Measurements from ENCODE around the gene ETFA. TPM values are rescaled to one million over a fixed set of nuclear protein-coding genes. Genes with fewer than 3 reads are reported as not detected.

ETFA gene
- polyA plus RNA-seq, 2 of the 4 experiments (the other 2 are of a cell fraction): 243 to 412 TPM

DNA sequence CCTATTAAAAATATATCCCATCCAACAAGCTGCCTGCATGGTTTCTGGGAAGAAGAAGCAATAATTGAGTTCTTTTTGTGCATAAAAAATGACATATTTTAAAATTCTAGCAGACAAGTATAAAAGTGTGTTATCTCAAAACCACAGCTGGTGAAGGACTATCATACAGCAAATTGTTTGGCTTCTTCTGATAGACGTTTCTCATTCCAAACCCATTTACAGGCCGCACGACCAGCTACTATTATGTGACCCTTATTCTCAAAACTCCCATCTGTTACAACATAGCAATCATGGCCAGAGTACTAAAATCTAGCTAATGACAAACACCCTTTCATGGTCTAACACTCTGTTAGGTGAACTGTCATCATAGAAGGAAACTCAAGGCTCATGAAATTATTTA lies 21.7 kb downstream of the ETFA start:
- Histone ChIP-seq H3K9me3 (no peaks in the 10 kb centered on the region), H3K4me3 (no peak overlapping the region), H3K4me2 (no peak overlapping the region), H3K4me1 (peaks cover 7% of the 10 kb centered on the region; the same call in 1 of the 3 replicates), H3K27ac (no peak overlapping the region)
- ChIA-PET POLR2A (interaction anchor here (0.5 to 0.9 kb wide), 3 partner anchors 27 to 1130 kb away, joined by 3 to 5 read pairs (median 4); partner anchors contain the start of genes ISL2 and PEAK1), CTCF (interaction anchor here (0.7 to 2.5 kb wide), 7 partner anchors 8 to 98 kb away, joined by 3 to 13 read pairs (median 5); no protein-coding TSS in a partner anchor)
- no peak for TF ChIP-seq EHF (CRISPR knock-in tag; IDR thresholded peaks at IDR 0.05)
- no peak for TF ChIP-seq HOXB13 (CRISPR knock-in tag; IDR thresholded peaks at IDR 0.05; ENCODE audit: low read depth)
- TF ChIP-seq, protein P1, sequence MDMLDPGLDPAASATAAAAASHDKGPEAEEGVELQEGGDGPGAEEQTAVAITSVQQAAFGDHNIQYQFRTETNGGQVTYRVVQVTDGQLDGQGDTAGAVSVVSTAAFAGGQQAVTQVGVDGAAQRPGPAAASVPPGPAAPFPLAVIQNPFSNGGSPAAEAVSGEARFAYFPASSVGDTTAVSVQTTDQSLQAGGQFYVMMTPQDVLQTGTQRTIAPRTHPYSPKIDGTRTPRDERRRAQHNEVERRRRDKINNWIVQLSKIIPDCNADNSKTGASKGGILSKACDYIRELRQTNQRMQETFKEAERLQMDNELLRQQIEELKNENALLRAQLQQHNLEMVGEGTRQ (IDR thresholded peaks at IDR 0.05): no peak
- TF ChIP-seq RARB (CRISPR knock-in tag; IDR thresholded peaks at IDR 0.05): no peak
- TF ChIP-seq EHMT2 (IDR thresholded peaks at IDR 0.05; ENCODE audit: low read depth): no peak
- TF ChIP-seq ESRRA (IDR thresholded peaks at IDR 0.05; ENCODE audit: borderline replicate concordance, low read length): no peak
- no peak for TF ChIP-seq EP300 (IDR thresholded peaks at IDR 0.05)
- no peak for TF ChIP-seq CBX8 (IDR thresholded peaks at IDR 0.05)
- TF ChIP-seq CHD4 (IDR thresholded peaks at IDR 0.05; ENCODE audit: borderline replicate concordance): no peak
- no peak for TF ChIP-seq KDM5A (IDR thresholded peaks at IDR 0.05)
- TF ChIP-seq, protein P2, sequence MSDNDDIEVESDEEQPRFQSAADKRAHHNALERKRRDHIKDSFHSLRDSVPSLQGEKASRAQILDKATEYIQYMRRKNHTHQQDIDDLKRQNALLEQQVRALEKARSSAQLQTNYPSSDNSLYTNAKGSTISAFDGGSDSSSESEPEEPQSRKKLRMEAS (IDR thresholded peaks at IDR 0.05): no peak
- no peak for TF ChIP-seq RNF2 (IDR thresholded peaks at IDR 0.05; ENCODE audit: borderline replicate concordance, low read depth)
- FAIRE-seq (peak; percentile 32), DNase-seq (ENCODE audit: low read depth in 1 of 2, low spot score in 1 of 2) (no peak), ATAC-seq (no peak)
- 83% methylated on average over 3 of the region's 3 CpGs for WGBS (ENCODE audit: missing lambda C conversion rate)

- WGBS (ENCODE audit: missing lambda C conversion rate): 72% methylated on average over 4 of the region's 4 CpGs
- Histone ChIP-seq H3K9me3 (no peaks in the 10 kb centered on the region), H3K4me3 (no peak overlapping the region), H3K4me2 (0 out of 3 replicates have a peak overlapping the region, but pooled peaks have one; percentile 1), H3K27ac (no peak overlapping the region), H3K4me1 (no peaks in the 10 kb centered on the region)
- ChIA-PET POLR2A (interaction anchor here (0.6 kb wide), 1 partner anchor 18 kb away, joined by 3 read pairs; no protein-coding TSS in a partner anchor), CTCF (interaction anchor here (0.8 to 3.0 kb wide), 17 partner anchors 8 to 557 kb away, joined by 3 to 13 read pairs (median 3); no protein-coding TSS in a partner anchor)
- no peak for ATAC-seq
- no peak for TF ChIP-seq FOXS1 (CRISPR knock-in tag; IDR thresholded peaks at IDR 0.05)
- no peak for TF ChIP-seq MAFK (IDR thresholded peaks at IDR 0.05; ENCODE audit: partially characterized antibody)
- TF ChIP-seq KDM5A (IDR thresholded peaks at IDR 0.05): no peak
- TF ChIP-seq NR3C1 (IDR thresholded peaks at IDR 0.05): no peak
- no peak for TF ChIP-seq ELK1 (IDR thresholded peaks at IDR 0.05; ENCODE audit: low read depth, low read length)
- no peak for TF ChIP-seq TP53 (CRISPR knock-in tag; IDR thresholded peaks at IDR 0.05)
- TF ChIP-seq RNF2 (IDR thresholded peaks at IDR 0.05; ENCODE audit: borderline replicate concordance, low read depth): no peak
- no peak for TF ChIP-seq CBX8 (IDR thresholded peaks at IDR 0.05)
- TF ChIP-seq, protein P2 (IDR thresholded peaks at IDR 0.05): no peak
- TF ChIP-seq, protein P1 (IDR thresholded peaks at IDR 0.05): no peak
- TF ChIP-seq CHD4 (IDR thresholded peaks at IDR 0.05; ENCODE audit: borderline replicate concordance): no peak
- TF ChIP-seq TFCP2L1 (CRISPR knock-in tag; IDR thresholded peaks at IDR 0.05): no peak
- DNase-seq (ENCODE audit: low read depth in 1 of 2, low spot score in 1 of 2): no peak
- FAIRE-seq: no peak
These were observed 24.9 kb downstream of the ETFA start for GRCh38 chr15:76286271-76286879.

All from A549 (cell line).